Activated CD4-positive, alpha-beta T cell treated with anti-CD3 and anti-CD28 coated beads for 36 hours (primary cell): ENCODE measurements around the gene HMGB3. TPM values are rescaled to one million over a fixed set of nuclear protein-coding genes. Genes with fewer than 3 reads are reported as not detected.
A peak's percentile ranks its signal among the peaks of the same experiment; 100 is the strongest.

Experiments
- ATAC-seq: fragments of 200-7000 bp; cut with Tn5 transposase; one replicate; pipeline ENCODE4 v1.10.0; 2021; ENCODE audit warnings: mild to moderate bottlenecking, moderate library complexity
- CTCF ChIA-PET: fragments of 350-600 bp; sonication (Branson Sonifier 250); formaldehyde crosslinking; loops from one replicate; lab custom pipeline; 2021; ENCODE audit warnings: antibody characterized with exemption; lab: Charles Lee
- POLR2A ChIA-PET: fragments of 350-600 bp; sonication (Branson Sonifier 250); formaldehyde crosslinking; loops from one replicate; lab custom pipeline; 2021; ENCODE audit warnings: antibody characterized with exemption, inconsistent platforms; lab: Charles Lee
- DNase-seq: peaks from one replicate; pipeline ENCODE4 v3.0.0-alpha.2; 2020
- H3K27ac Mint-ChIP-seq: one replicate; pipeline ENCODE4 v1.8.0; 2021; ENCODE audit warnings: mixed read lengths
- H3K27me3 Mint-ChIP-seq: one replicate; pipeline ENCODE4 v1.8.0; 2021; ENCODE audit warnings: mixed read lengths
- H3K36me3 Mint-ChIP-seq: one replicate; pipeline ENCODE4 v1.8.0; 2021; ENCODE audit warnings: low read depth, mixed read lengths
- H3K4me1 Mint-ChIP-seq: one replicate; pipeline ENCODE4 v1.8.0; 2021; ENCODE audit warnings: mixed read lengths
- H3K4me3 Mint-ChIP-seq: one replicate; pipeline ENCODE4 v1.8.0; 2021; ENCODE audit warnings: mild to moderate bottlenecking, moderate library complexity, mixed read lengths
- H3K9me3 Mint-ChIP-seq: one replicate; pipeline ENCODE4 v1.8.0; 2021; ENCODE audit warnings: low read depth, mixed read lengths
- intact Hi-C, 2 experiments: fragments of 100-400 bp; cut with DNase I in 1 of 2; cut with micrococcal nuclease in 1 of 2; formaldehyde crosslinking; loops; one replicate each; pipeline versions ENCODE4 v1.14.2 to v1.15.1; 2022 to 2024; cut with DNase I, micrococcal nuclease
- total RNA-seq, 2 experiments: library from RNA; stranded (reverse); gene quantifications; one replicate each; pipeline ENCODE4 v1.2.3, GENCODE V29; 2021

Gene HMGB3
- total RNA-seq, 2 experiments from 2014 or later = 26.5 to 29.3 TPM

- DNase-seq = no peak
- ChIA-PET POLR2A (no interaction called here), CTCF (no interaction called here)
- Mint-ChIP-seq H3K27me3 (peaks cover 3% of the 10 kb centered on the region), H3K4me3 (no peak overlapping the region), H3K4me1 (no peaks in the 10 kb centered on the region), H3K9me3 (no peaks in the 10 kb centered on the region), H3K36me3 (no peaks in the 10 kb centered on the region), H3K27ac (no peak overlapping the region)
- ATAC-seq = no peak
- intact Hi-C loops = no loop called here
Observed at GRCh38 chrX:151009582-151009981, 26.4 kb downstream of the HMGB3 start.

- ChIA-PET CTCF (no interaction called here), POLR2A (no interaction called here)
- Mint-ChIP-seq H3K4me1 (no peaks in the 10 kb centered on the region), H3K27me3 (no peaks in the 10 kb centered on the region), H3K9me3 (no peaks in the 10 kb centered on the region), H3K4me3 (no peak overlapping the region), H3K36me3 (no peaks in the 10 kb centered on the region), H3K27ac (no peak overlapping the region)
- ATAC-seq (no peak), DNase-seq (no peak)
- intact Hi-C loops = no loop called here
Observed at GRCh38 chrX:151013164-151013743, 30.1 kb downstream of the HMGB3 start.

- DNase-seq = no peak
- ChIA-PET POLR2A (no interaction called here), CTCF (no interaction called here)
- Mint-ChIP-seq H3K4me1 (no peaks in the 10 kb centered on the region), H3K4me3 (no peak overlapping the region), H3K36me3 (no peaks in the 10 kb centered on the region), H3K27me3 (no peaks in the 10 kb centered on the region), H3K9me3 (no peaks in the 10 kb centered on the region), H3K27ac (no peak overlapping the region)
- intact Hi-C loops = no loop called here
- ATAC-seq = no peak
Observed at GRCh38 chrX:151015684-151016083, 32.5 kb downstream of the HMGB3 start.

- no peak overlapping the region for H3K4me3 Mint-ChIP-seq
- DNase-seq (no peak), ATAC-seq (no peak)
- H3K27ac Mint-ChIP-seq = no peak overlapping the region
- H3K27me3 Mint-ChIP-seq = no peaks in the 10 kb centered on the region
- no peaks in the 10 kb centered on the region for H3K9me3 Mint-ChIP-seq
- no peaks in the 10 kb centered on the region for H3K4me1 Mint-ChIP-seq
- ChIA-PET CTCF (no interaction called here), POLR2A (no interaction called here)
- no peaks in the 10 kb centered on the region for H3K36me3 Mint-ChIP-seq
- intact Hi-C loops = no loop called here
Observed at GRCh38 chrX:151019856-151020255, 36.7 kb downstream of the HMGB3 start.

GRCh38 chrX:151030845-151031244 lies 47.7 kb downstream of the HMGB3 start:
- ATAC-seq = peak; percentile 96

GRCh38 chrX:151031391-151031975 lies 48.3 kb downstream of the HMGB3 start:
- intact Hi-C loops = loop anchor here in 1 of 2 experiments (2.0 to 5.0 kb wide), 3 partner anchors 44 to 154 kb away; partner anchors contain the start of gene CD99L2

More at GRCh38 chrX:151030845-151031244, 47.7 kb downstream of the HMGB3 start:
- Mint-ChIP-seq H3K36me3 (no peaks in the 10 kb centered on the region), H3K4me3 (no peak overlapping the region), H3K4me1 (peaks cover 14% of the 10 kb centered on the region), H3K9me3 (no peaks in the 10 kb centered on the region), H3K27me3 (peaks cover 6% of the 10 kb centered on the region), H3K27ac (peak overlapping the region; percentile 85)
- intact Hi-C loops = loop anchor here in 1 of 2 experiments (2.0 to 5.0 kb wide), 3 partner anchors 44 to 154 kb away; partner anchors contain the start of gene CD99L2
- ChIA-PET POLR2A (interaction anchor here (0.8 kb wide), 1 partner anchor 302 kb away, joined by 3 read pairs; no protein-coding TSS in a partner anchor), CTCF (no interaction called here)
- DNase-seq = peak; percentile 6

GRCh38 chrX:151039351-151039750 lies 56.2 kb downstream of the HMGB3 start:
- no peak overlapping the region for H3K4me3 Mint-ChIP-seq
- no peaks in the 10 kb centered on the region for H3K27me3 Mint-ChIP-seq
- no peak for DNase-seq
- no peaks in the 10 kb centered on the region for H3K4me1 Mint-ChIP-seq
- no peaks in the 10 kb centered on the region for H3K36me3 Mint-ChIP-seq
- no peak overlapping the region for H3K27ac Mint-ChIP-seq
- intact Hi-C loops = no loop called here
- H3K9me3 Mint-ChIP-seq = no peaks in the 10 kb centered on the region
- ChIA-PET POLR2A (no interaction called here), CTCF (no interaction called here)
- ATAC-seq = no peak

More at GRCh38 chrX:151031391-151031975, 48.3 kb downstream of the HMGB3 start:
- peaks cover 14% of the 10 kb centered on the region for H3K4me1 Mint-ChIP-seq
- no peaks in the 10 kb centered on the region for H3K36me3 Mint-ChIP-seq
- H3K27me3 Mint-ChIP-seq = peaks cover 6% of the 10 kb centered on the region
- ChIA-PET POLR2A (no interaction called here), CTCF (interaction anchor here (0.6 kb wide), 1 partner anchor 73 kb away, joined by 3 read pairs; no protein-coding TSS in a partner anchor)
- H3K4me3 Mint-ChIP-seq = no peak overlapping the region
- DNase-seq (no peak), ATAC-seq (peak; percentile 31)
- peak overlapping the region; percentile 85 for H3K27ac Mint-ChIP-seq
- no peaks in the 10 kb centered on the region for H3K9me3 Mint-ChIP-seq

Other genes with a start within 250 kb of the HMGB3 start
- 1 to 10 TPM; 8.4 to 9.6 TPM for gene CD99L2, start 84.7 kb upstream of the HMGB3 start, total RNA-seq
- not detected for gene GPR50, start 193.2 kb downstream of the HMGB3 start, total RNA-seq